ENCODE data around the gene NMU. TPM values are rescaled to one million over a fixed set of nuclear protein-coding genes. Genes with fewer than 3 reads are reported as not detected.

NMU gene
- total and polyA plus RNA-seq, 10 of the 15 experiments (the other 5 are each of a cell fraction or from before 2014, with no cell fraction given): 0.33 TPM; not detected in 9

DNA sequence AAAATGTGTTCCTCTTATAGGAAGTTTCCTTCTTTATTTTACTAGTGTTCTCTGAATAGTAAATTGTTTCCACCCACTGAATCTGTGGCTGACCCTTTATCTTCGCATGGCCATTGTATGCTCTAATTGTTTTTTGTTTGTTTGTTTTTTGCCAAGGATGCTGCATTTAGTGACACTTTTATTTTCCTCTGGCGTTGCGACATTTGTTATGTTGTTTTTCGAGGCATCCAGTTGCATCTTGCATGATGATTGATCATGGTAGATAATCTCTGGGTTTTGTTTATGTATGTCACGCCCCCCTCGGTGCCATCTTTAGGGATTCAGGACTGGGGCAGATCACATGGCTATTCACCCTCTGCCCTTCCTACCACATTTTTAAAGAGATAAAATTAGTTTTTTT is 2.2 kb downstream of the NMU start:
- intact Hi-C loops (cut with micrococcal nuclease; ENCODE audit: unreplicated experiment): no loop called here
- H4K20me1 ChIP-seq (ENCODE audit: control insufficient read depth, insufficient read depth): no peaks in the 10 kb centered on the region

More for the DNA sequence above, 2.2 kb downstream of the NMU start:
- DNase-seq (ENCODE audit: low read depth, low spot score) (no peak), FAIRE-seq (no peak), ATAC-seq (no peak)
- RAD21 ChIA-PET (ENCODE audit: unreplicated experiment): no interaction called here
- Histone ChIP-seq H3K4me2 (ENCODE audit: control insufficient read depth, insufficient read depth) (no peak overlapping the region), H3K27ac (ENCODE audit: control insufficient read depth, insufficient read depth) (no peak overlapping the region), H3K4me3 (no peak overlapping the region), H3K36me3 (ENCODE audit: control insufficient read depth in 2 of 2, insufficient read depth in 2 of 2, low read length in 1 of 2) (no peaks in the 10 kb centered on the region), H3K9ac (ENCODE audit: control insufficient read depth, insufficient read depth, low read length) (no peak overlapping the region), H3K9me3 (replicated peaks; ENCODE audit: control insufficient read depth, insufficient read depth, low read length) (no peaks in the 10 kb centered on the region), H3K4me1 (ENCODE audit: control insufficient read depth, insufficient read depth, low read length) (no peaks in the 10 kb centered on the region), H3K27me3 (replicated peaks in 1 of 2; ENCODE audit: control insufficient read depth in 2 of 2, insufficient read depth in 2 of 2, low read length in 1 of 2) (peaks cover 3% of the 10 kb centered on the region in 2 experiments), H2AFZ (ENCODE audit: control insufficient read depth, low read depth, low read length) (no peak overlapping the region), H3K79me2 (ENCODE audit: control insufficient read depth, insufficient read depth, low read length) (no peaks in the 10 kb centered on the region)
- TF ChIP-seq MEF2A (IDR thresholded peaks at IDR 0.05; ENCODE audit: insufficient read depth, low read depth, low read length): no peak
- TF ChIP-seq, protein P1, sequence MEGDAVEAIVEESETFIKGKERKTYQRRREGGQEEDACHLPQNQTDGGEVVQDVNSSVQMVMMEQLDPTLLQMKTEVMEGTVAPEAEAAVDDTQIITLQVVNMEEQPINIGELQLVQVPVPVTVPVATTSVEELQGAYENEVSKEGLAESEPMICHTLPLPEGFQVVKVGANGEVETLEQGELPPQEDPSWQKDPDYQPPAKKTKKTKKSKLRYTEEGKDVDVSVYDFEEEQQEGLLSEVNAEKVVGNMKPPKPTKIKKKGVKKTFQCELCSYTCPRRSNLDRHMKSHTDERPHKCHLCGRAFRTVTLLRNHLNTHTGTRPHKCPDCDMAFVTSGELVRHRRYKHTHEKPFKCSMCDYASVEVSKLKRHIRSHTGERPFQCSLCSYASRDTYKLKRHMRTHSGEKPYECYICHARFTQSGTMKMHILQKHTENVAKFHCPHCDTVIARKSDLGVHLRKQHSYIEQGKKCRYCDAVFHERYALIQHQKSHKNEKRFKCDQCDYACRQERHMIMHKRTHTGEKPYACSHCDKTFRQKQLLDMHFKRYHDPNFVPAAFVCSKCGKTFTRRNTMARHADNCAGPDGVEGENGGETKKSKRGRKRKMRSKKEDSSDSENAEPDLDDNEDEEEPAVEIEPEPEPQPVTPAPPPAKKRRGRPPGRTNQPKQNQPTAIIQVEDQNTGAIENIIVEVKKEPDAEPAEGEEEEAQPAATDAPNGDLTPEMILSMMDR (IDR thresholded peaks at IDR 0.05 in 2 of 3, conservative IDR thresholded peaks at IDR 0.05 in 1 of 3; ENCODE audit: control insufficient read depth in 2 of 3, extremely low read depth in 1 of 3, insufficient read depth in 1 of 3, low read depth in 3 of 3, low read length in 3 of 3): no peak
- no peak for TF ChIP-seq NR2F1 (conservative IDR thresholded peaks at IDR 0.05)
- TF ChIP-seq MLLT1 (IDR thresholded peaks at IDR 0.05): no peak
- TF ChIP-seq TCF12 (IDR thresholded peaks at IDR 0.05; ENCODE audit: low read depth, low read length): no peak
- TF ChIP-seq, protein P2, sequence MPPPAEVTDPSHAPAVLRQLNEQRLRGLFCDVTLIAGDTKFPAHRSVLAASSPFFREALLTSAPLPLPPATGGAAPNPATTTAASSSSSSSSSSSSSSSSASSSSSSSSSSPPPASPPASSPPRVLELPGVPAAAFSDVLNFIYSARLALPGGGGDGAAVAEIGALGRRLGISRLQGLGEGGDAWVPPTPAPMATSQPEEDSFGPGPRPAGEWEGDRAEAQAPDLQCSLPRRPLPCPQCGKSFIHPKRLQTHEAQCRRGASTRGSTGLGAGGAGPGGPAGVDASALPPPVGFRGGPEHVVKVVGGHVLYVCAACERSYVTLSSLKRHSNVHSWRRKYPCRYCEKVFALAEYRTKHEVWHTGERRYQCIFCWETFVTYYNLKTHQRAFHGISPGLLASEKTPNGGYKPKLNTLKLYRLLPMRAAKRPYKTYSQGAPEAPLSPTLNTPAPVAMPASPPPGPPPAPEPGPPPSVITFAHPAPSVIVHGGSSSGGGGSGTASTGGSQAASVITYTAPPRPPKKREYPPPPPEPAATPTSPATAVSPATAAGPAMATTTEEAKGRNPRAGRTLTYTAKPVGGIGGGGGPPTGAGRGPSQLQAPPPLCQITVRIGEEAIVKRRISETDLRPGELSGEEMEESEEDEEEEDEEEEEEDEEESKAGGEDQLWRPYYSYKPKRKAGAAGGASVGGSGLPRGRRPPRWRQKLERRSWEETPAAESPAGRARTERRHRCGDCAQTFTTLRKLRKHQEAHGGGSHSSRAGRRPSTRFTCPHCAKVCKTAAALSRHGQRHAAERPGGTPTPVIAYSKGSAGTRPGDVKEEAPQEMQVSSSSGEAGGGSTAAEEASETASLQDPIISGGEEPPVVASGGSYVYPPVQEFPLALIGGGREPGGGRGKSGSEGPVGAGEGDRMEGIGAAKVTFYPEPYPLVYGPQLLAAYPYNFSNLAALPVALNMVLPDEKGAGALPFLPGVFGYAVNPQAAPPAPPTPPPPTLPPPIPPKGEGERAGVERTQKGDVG (CRISPR knock-in tag; IDR thresholded peaks at IDR 0.05): no peak
- TF ChIP-seq MXI1 (IDR thresholded peaks at IDR 0.05; ENCODE audit: low read depth, low read length): no peak
- no peak for TF ChIP-seq HDGF (IDR thresholded peaks at IDR 0.05)
- TF ChIP-seq RAD21 (IDR thresholded peaks at IDR 0.05; ENCODE audit: insufficient read depth, low read depth, low read length): no peak
- TF ChIP-seq BCL11A (IDR thresholded peaks at IDR 0.05; ENCODE audit: low read depth, low read length): no peak
- no peak for TF ChIP-seq FOXK2 (IDR thresholded peaks at IDR 0.05)
- no peak for TF ChIP-seq SMAD1 (IDR thresholded peaks at IDR 0.05; ENCODE audit: low read depth, partially characterized antibody)
- in situ Hi-C loops (cut with MboI): no loop called here
- SMC1A ChIA-PET (ENCODE audit: uncharacterized antibody, unreplicated experiment): no interaction called here
- POLR2A ChIA-PET: no interaction called here
- 55% methylated on average over 6 of the region's 6 CpGs for WGBS (ENCODE audit: insufficient coverage, insufficient replicate concordance, low lambda C conversion rate, missing lambda C conversion rate)
- CTCF ChIA-PET: no interaction called here
- no TSS peak for BruUV-seq (replicated peaks)

Data from GM12878 (cell line).